Islet of Langerhans (tissue), 1 donor: Measurements from ENCODE around the gene CPA1.

Experiments used
- FAIRE-seq: peaks from one replicate; lab custom pipeline; 2011; peaks lifted over from hg19 to GRCh38; lab: Jason Lieb, UNC

The CPA1 gene

DNA sequence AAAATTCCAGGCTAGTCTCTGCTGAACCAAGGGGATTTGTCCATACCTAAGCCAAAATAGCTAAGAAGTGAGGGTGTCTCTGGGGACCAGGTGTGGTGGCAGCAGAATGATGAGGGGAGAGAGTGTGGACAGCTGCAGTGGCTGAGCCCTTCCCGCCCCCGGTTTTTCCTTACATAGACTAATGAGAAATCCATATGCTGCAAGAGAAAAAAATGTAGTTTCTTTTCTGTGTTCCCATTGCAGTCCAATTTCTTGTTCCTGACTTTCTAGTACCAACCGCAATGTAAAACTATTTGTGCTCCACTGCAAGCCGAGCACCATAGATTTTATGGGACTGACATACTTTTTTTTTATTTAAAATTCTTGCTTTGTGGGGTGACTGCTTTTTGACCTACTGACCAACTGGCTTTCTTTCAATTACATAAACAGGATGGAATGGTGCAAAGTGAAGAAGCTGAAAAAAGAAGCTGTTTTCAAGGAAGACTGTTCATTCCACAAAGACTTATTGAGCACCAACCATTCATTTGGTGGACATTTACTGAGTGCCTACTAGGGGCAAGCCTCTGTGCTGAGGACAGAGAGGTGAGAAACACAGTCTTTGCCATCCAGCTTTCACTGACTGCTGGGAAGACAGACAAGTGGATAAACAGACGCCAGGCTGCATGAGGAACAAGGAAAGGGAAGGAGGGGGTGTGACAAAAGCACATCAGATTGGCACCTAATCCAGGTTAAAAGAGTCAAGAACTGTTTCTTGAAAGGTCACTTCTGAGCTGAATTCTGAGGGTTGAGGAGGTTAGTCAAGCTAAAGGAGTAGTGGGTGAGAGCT is 50.8 kb downstream of the CPA1 start:
- FAIRE-seq, result no peak

DNA sequence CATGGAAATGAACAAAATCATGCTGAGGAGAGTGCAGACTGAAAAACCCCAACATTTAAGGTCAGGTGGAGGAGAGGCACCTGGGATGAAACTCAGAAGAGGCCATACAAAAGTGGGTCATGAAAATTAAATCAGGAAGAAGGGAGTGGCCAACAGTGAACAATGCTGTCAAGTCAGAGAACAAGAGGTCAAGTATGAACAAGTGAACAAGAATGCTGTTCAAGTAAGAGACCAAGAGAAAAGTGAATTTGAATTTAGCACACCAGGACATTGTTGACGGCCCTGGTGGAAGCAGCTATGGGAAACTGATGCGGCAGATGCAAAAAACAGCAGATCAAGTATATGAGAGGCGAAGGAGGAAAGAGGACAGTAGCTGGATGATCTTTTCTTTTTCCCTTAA is 52.6 kb downstream of the CPA1 start:
- FAIRE-seq, result no peak

GRCh38 chr7:130433301-130433700 is 53.0 kb downstream of the CPA1 start:
- no peak for FAIRE-seq

- FAIRE-seq, result no peak
These were observed 55.1 kb downstream of the CPA1 start for GRCh38 chr7:130435311-130435854.

GRCh38 chr7:130436253-130436652 is 56.0 kb downstream of the CPA1 start:
- FAIRE-seq, result no peak
